Germinal center (tissue), 1 donor: ENCODE results near the gene NR2F1-AS1.

Experiments used
- DNase-seq: peaks from one replicate; pipeline ENCODE4 v3.0.0; 2012; ENCODE audit warnings: mixed read lengths, low spot score

NR2F1-AS1 gene

DNA sequence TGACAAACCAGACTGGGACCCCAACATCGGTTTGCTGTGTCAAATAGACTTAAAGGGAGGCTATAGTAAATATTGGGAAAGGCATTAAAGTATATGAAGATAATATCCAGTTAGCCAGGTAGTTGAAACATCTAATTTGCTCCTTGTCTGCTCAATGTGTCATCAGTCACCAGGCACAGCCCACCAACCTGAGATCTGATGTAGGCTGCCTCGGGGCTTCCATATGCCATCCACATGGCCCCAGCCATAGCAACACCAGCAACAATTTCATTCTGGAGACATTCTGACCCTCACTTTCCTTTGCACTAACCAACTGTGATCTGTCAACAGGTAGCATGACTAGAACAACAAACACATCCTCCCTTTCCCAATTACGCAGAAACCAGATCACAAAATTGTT lies 196.0 kb downstream of the NR2F1-AS1 start:
- no peak for DNase-seq

DNA sequence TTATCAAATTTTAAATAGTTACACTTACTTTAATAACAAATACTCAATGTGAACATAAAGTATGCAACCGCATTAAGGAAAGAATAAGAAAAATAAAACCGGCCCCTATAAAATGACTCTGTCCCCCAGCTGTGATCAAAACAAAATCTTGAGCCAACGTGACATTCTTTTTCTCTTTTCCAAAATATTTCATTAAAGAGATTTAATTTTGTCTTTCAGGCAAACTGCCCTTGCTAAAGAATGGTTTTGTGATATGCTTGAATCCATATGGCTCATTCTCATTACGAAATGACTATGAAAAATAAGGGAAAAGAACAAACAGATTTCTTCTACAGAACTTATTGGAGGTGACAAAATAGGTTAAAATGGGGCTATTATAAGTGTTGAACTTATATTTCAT lies 197.0 kb downstream of the NR2F1-AS1 start:
- no peak for DNase-seq

DNA sequence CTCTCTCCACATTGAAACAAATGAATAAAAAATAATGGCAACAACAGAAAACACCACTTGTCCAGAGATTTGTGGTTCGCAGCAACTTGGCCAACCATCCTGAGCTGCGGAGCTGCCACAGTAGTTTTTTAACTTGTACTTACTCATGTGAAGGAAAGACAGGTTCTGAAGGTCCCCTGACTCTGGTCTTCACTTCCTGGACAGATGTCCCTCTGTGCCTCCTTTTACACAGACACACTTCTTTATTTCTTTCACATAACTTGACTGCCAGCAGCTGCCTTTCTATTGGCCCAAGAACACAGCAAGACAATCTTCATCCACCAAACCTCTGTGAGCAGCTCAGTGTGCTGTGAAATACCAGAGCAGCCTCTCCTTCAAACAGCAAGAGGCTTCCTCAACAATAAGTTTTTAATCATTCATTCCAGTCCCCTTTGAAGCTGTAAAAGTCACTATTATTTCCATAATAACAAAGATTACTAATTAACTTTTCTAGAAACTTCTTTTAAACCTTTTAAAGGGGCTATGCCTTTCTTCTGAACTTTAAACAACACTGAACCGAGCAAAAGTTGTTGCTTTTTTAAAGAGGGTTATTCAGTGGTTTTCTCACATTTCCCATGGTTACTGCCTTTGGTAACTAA lies 198.7 kb downstream of the NR2F1-AS1 start:
- no peak for DNase-seq

DNA sequence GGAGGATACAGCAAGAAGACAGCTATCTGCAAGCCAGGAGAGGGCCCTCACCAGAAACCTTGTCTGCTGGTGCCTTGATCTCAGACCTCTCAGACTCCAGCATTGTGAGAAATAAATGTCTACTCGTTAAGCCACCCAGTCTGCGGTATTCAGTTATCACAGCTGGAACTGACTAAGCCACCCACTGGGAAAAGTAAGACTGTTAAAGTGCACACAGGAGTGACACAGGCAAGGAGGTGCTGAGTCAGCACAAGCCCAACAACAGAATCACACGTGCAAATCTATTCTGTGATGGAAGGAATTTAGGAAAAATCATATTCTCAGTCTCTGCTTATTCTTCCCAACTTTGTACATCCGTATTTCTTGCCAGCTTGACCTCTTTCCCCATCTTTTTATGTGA lies 200.0 kb downstream of the NR2F1-AS1 start:
- no peak for DNase-seq

DNA sequence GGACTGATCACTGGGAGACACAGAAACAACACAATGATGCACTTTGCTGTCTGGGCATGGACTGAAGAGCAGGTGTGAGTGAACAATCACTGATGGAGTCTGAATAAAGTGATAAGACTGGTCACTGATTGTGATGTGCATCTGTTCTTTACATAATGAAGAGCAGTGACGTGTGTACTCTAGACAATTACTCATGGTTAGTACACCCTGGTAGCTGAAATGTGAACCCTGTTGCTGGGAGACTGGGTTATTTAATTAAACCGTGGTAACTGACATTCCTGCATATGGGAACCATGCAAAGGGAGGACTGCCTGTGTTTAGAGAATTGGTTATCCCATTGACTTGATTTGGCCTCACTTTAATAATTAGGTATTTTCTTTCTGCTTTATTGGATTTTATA lies 202.9 kb downstream of the NR2F1-AS1 start:
- DNase-seq: no peak

DNA sequence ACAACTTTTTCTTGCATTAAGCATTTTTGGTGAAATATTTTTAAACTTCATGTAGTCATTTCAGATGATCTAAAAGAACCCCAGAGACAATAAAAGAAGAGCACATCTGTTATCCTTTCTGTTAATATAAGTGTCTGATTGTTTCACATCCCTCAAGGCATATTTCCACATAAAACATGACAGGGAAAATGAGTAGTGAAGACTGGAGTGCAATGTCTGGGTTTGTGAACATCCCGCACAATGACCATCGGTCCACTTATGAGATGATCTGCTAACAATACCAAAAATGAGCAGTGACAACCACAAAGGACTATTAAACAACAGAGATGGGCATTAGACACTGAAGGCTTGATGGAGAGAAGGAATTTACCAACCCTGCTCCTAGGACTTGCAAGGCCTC lies 209.1 kb downstream of the NR2F1-AS1 start:
- DNase-seq: no peak

DNA sequence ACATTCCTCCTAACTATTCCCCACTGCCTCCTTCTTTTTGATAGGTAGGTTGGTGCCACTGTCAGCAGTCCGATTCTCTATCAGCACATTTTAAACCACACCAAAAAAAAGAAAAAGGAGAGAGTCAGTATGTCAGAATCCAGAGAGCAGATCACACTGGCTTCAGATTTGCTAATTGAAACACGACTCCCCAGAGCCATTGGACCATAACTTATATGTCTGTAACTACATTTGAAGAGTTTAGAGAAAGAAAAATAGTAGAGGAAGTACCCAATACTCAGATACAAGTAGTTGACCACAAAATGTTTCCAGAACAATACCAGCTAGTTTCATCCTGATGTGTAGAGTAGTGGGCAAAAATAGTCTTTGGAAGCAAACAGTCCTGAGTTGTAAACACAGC lies 216.6 kb downstream of the NR2F1-AS1 start:
- DNase-seq: no peak

DNA sequence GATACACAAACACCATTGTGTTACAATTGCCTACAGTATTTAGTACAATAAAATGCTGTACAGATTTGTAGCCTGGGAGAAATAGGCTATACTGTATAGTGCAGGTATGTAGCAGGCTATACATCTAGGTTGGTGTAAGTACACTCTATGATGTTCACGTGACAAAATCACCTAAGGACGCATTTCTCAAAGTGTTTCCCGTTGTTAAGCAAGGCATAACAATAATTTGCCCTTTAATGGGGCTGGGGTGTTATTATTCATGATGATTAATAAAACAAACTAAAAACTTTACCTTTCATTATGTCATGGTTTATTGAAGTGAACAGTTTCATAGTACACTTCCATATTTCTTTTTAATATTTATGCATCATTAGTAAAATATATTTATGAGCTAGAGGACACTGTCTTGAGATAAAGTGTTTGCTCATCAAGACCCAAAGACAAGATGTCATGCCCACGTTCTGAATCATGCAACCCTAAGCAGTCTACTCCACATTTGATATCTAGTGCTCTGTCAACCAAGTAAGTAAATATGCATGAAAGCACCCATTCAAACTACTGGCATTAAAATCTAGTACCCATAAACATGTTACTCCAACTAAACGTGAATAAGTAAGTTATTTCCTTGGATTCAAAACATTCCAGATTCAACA lies 220.5 kb downstream of the NR2F1-AS1 start:
- no peak for DNase-seq

DNA sequence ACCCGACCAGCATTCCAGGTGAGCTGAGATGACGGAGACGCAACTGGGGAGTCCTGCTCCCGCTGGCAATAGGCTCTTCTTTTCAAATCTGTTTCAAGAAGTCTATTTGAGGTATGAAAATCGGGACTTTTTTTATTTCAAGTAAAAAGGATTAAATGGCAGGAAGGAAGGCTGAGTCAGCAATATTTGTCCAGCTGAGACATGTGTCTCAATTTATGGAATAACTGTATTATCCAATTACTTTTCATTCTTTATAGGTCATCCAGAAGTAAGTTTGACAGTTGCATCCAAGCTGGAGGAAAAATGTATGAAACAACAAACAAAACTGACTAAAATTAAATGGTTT lies 221.1 kb downstream of the NR2F1-AS1 start:
- DNase-seq: no peak
